Transverse colon (tissue), 4 donors: ENCODE measurements around the gene MED20.

ENCODE experiments used
- CTCF ChIP-seq, 5 experiments: fragments of 200-600 bp in 3 of 5; fragments of 450-650 bp in 2 of 5; sonication (generic) in 3 of 5; IDR thresholded peaks; 1 replicate in 2 of 5; 2 replicates in 3 of 5; pipeline ENCODE4 v1.5.1; 2016 to 2017; ENCODE audit warnings: antibody characterized with exemption in 5 of 5, inconsistent platforms in 3 of 5, mild to moderate bottlenecking in 2 of 5, moderate library complexity in 1 of 5
- EP300 ChIP-seq: sonication (generic); formaldehyde crosslinking; IDR thresholded peaks from one replicate; pipeline ENCODE4 v1.6.1; 2017; ENCODE audit warnings: antibody characterized with exemption, low read depth
- POLR2A ChIP-seq: fragments of 450-650 bp; IDR thresholded peaks from one replicate; pipeline ENCODE4 v1.6.1; 2016; ENCODE audit warnings: antibody characterized with exemption, mild to moderate bottlenecking, moderate library complexity
- POLR2AphosphoS5 ChIP-seq, 3 donors: sonication (generic); formaldehyde crosslinking; IDR thresholded peaks; one replicate each; pipeline ENCODE4 v1.6.1; 2016; ENCODE audit warnings: antibody characterized with exemption in 3 of 3

- TF ChIP-seq CTCF (IDR thresholded peaks at IDR 0.05), result no peak
- TF ChIP-seq POLR2A, result no peak
- no peak for TF ChIP-seq POLR2AphosphoS5 (IDR thresholded peaks at IDR 0.05)
- no peak for TF ChIP-seq EP300
Measured at GRCh38 chr6:41939176-41939847, 18.4 kb upstream of the MED20 start.
